ENCODE measurements around the gene MAP3K1.

MAP3K1 gene

DNA sequence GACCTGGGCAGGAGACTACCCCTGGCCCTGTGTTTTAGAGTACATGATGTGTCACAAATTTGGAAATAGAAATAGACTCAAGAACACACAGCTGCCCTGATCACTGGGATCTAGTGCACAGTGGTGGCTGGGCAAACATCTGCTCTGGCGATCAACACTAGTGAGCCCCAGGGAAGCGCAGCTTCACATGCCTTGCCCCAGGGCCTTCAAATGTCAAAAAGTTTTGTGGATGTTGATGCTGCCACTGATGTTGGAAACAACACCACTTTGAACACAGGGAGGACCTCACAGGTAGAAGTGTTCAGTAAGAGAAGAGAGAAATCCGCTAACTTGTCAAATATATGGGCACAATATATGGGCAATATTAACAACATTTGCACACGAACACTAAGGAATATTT lies 7.1 kb upstream of the MAP3K1 start:
- no peak for TF ChIP-seq SIN3A (IDR thresholded peaks at IDR 0.05; ENCODE audit: borderline replicate concordance, insufficient read depth, low read length)
- no peak for TF ChIP-seq TAF1 (IDR thresholded peaks at IDR 0.05; ENCODE audit: borderline replicate concordance, insufficient read depth, low read length)
- no peak for TF ChIP-seq POLR2AphosphoS5 (IDR thresholded peaks at IDR 0.05; ENCODE audit: low read depth, low read length)
- no peak for TF ChIP-seq FOXP2 (optimal IDR thresholded peaks at IDR 0.05; ENCODE audit: borderline replicate concordance, extremely low read depth, extremely low read length, insufficient read depth)
- TF ChIP-seq REST (IDR thresholded peaks at IDR 0.05; ENCODE audit: insufficient read depth in 1 of 2, low read depth in 2 of 2, low read length in 2 of 2): no peak

DNA sequence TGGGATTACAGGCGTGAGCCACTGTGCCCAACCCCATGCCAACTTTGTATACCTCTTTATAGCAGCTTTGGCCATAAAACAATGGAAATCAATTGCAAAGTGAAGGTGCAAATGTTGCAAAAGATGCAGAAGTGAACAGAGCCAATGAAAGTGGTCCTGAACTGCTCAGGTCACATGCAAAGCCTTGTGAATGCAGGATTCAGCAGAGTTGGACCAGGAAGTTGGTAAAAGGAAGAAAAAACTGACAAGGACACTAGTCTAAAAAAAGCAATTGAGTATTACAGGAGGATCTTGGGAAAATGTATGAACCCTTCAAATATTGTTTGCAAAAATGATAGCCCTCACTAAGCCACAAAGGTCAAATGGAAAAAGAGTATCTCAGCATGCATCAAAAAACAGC lies 4.5 kb upstream of the MAP3K1 start:
- no peak for TF ChIP-seq FOXP2 (optimal IDR thresholded peaks at IDR 0.05; ENCODE audit: borderline replicate concordance, extremely low read depth, extremely low read length, insufficient read depth)
- TF ChIP-seq TAF1 (IDR thresholded peaks at IDR 0.05; ENCODE audit: borderline replicate concordance, insufficient read depth, low read length): no peak
- no peak for TF ChIP-seq REST (IDR thresholded peaks at IDR 0.05; ENCODE audit: insufficient read depth in 1 of 2, low read depth in 2 of 2, low read length in 2 of 2)
- no peak for TF ChIP-seq SIN3A (IDR thresholded peaks at IDR 0.05; ENCODE audit: borderline replicate concordance, insufficient read depth, low read length)
- no peak for TF ChIP-seq POLR2AphosphoS5 (IDR thresholded peaks at IDR 0.05; ENCODE audit: low read depth, low read length)

DNA sequence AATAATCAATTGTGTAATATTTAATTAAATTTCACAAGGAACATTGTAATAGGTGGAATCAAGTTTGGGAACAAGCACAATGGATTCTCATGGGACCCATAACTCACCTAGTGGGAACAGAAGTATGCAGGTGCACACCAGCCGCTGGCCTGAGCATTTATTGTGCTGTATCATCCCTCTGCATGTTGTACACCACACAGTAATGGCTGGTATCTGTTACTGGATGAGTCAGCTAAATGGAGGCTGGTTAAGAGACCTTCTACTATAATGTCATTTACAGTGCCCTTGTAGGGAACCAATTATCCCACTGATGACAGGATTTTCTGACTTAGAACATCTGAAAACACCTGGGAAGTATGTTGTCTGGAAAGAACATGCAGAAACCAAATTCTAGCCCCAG lies 3.2 kb upstream of the MAP3K1 start:
- TF ChIP-seq SIN3A (IDR thresholded peaks at IDR 0.05; ENCODE audit: borderline replicate concordance, insufficient read depth, low read length): no peak
- no peak for TF ChIP-seq TAF1 (IDR thresholded peaks at IDR 0.05; ENCODE audit: borderline replicate concordance, insufficient read depth, low read length)
- TF ChIP-seq POLR2AphosphoS5 (IDR thresholded peaks at IDR 0.05; ENCODE audit: low read depth, low read length): no peak
- no peak for TF ChIP-seq FOXP2 (optimal IDR thresholded peaks at IDR 0.05; ENCODE audit: borderline replicate concordance, extremely low read depth, extremely low read length, insufficient read depth)
- no peak for TF ChIP-seq REST (IDR thresholded peaks at IDR 0.05; ENCODE audit: insufficient read depth in 1 of 2, low read depth in 2 of 2, low read length in 2 of 2)

DNA sequence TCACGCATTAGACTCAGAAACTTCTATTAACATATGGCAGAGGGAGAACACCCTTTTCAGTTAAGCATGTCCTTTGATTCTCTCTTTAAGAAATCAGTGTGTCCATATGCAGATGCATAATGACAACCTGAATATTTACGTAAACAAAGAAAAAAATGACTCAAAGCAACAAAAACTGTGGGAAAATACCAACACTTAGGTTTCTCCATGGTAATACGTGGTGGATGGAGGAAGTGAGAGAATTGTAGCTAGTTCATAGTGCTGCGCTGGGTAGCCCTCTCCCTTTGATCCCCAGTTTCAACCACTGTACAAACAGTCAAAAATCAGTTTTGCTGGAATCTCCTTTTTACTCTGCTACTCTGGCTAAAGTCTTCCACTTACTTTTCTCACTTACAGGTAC lies 2.0 kb upstream of the MAP3K1 start:
- TF ChIP-seq POLR2AphosphoS5 (IDR thresholded peaks at IDR 0.05; ENCODE audit: low read depth, low read length) (no peak), TAF1 (IDR thresholded peaks at IDR 0.05; ENCODE audit: borderline replicate concordance, insufficient read depth, low read length) (no peak), SIN3A (IDR thresholded peaks at IDR 0.05; ENCODE audit: borderline replicate concordance, insufficient read depth, low read length) (no peak), FOXP2 (optimal IDR thresholded peaks at IDR 0.05; ENCODE audit: borderline replicate concordance, extremely low read depth, extremely low read length, insufficient read depth) (no peak), REST (IDR thresholded peaks at IDR 0.05; ENCODE audit: insufficient read depth in 1 of 2, low read depth in 2 of 2, low read length in 2 of 2) (no peak)

Measured in PFSK-1 (cell line).